Measurements from ENCODE around the gene VPS26C. TPM values are rescaled to one million over a fixed set of nuclear protein-coding genes. Genes with fewer than 3 reads are reported as not detected.
"Not testable (repeated sequence)": the region's sequence is repeated elsewhere in the genome, so short reads cannot be mapped to it uniquely, and the experiment has no call there.

Gene VPS26C
- 63.6 and 95.0 TPM in 2 replicates for total RNA-seq (2014; rRNA removed; shearing (Covaris generic))

DNA sequence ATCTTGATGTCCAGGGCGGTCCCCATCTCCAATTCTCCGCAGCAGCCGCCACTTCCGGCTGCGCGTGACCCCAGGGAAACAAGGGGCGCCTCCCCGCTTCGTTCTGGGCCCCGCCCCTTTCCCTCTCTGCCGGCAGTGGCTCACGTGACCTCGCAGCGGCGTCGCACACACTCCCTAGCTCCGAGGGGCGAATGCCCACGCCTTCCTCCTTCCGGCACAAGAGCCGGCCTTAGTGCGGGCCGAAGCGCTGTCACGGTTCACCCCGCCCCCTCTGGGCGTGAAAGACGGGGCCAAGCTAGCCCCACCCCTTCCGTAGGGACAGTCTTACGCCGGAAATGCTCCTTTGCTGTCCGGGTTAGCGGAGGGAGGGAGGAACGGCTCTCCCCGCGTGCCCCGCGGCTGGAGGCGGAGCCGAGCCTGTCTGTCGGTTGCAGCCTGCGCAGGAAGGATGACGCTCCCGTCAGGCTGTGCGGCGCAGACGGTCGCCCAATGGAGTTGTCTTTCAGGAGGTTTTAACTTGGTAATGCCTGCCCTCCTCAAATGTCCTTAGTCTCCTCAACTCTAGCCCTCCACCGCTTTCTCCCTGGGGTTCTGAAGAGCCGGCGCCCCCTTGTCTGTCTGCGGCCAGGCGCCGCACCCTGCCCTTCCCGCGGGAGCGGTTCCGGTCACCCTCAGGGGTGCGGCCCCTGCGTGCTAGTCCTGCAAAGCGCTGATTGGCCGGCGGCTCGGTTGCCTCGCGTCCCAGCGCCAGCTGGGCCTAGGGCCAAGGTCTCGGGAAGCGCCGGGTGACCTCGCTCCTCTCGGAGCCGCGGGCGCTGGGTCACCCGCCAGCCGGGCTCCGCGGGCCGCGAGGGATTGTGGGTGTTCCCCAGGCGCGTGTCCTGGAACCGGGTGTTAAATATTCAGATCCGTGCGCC, at the start of gene VPS26C:
Gene VPS26C, minus strand, starts transcription at position 66 of the 917 bp plus-strand sequence. Its CDS starts 40 bp downstream, at position 26.
- DNase-seq (ENCODE audit: low spot score) = peak; percentile 100

DNA sequence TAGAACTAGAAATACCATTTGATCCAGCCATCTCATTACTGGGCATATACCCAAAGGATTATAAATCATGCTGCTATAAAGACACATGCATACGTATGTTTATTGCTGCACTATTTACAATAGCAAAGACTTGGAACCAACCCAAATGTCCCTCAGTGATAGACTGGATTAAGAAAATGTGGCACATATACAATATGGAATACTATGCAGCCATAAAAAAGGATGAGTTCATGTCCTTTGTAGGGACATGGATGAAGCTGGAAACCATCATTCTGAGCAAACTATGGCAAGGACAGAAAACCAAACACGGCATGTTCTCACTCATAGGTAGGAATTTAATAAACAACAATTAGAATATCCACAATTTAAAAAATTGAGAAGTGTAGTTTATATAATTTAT, 48.9 kb upstream of the VPS26C start:
- DNase-seq (ENCODE audit: low spot score) = not testable (repeated sequence)

GRCh38 chr21:37300114-37300751, 33.1 kb upstream of the VPS26C start:
- no peak for DNase-seq (ENCODE audit: low spot score)

DNA sequence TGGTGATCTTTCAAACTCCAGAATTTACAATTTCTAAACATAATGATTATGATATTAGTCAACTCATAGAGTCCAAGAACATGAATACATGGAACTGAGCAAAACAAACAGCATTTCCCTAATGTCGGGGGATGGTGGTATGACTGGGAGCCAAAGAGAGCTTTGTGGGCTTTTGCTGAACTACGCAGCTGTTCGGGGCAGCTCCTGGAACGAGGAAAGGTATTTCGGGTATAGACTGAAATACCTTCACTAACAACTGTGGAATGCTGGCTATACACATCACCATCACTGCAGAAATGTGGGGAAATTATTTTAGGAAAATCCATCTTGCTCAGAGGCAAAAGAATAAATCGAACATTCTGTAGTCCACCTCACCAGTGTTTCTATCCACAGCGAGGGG, 30.2 kb upstream of the VPS26C start:
- no peak for DNase-seq (ENCODE audit: low spot score)

- DNase-seq (ENCODE audit: low spot score) = no peak
Measured at GRCh38 chr21:37294679-37295078, 27.5 kb upstream of the VPS26C start.

GRCh38 chr21:37292941-37293340, 25.8 kb upstream of the VPS26C start:
- no peak for DNase-seq (ENCODE audit: low spot score)

DNA sequence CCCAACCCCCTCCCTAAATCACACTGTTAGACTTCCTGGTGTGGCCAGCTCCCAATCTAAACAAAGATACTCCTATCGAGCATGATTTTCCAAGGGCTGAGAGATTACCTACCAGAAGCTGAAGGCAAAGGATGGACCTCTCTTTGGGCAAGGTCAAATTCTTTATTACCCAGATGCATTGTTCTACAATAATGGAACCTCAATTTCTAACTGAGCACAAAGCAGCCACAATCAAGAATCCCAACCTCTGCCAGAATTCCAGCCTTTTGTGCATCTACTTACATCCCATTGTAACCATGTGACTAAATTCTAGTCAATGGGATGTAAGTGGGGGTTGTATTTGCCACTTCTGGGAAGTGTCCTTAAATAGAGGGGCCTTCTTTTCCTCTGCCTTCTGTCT, 24.9 kb upstream of the VPS26C start:
- no peak for DNase-seq (ENCODE audit: low spot score)

DNA sequence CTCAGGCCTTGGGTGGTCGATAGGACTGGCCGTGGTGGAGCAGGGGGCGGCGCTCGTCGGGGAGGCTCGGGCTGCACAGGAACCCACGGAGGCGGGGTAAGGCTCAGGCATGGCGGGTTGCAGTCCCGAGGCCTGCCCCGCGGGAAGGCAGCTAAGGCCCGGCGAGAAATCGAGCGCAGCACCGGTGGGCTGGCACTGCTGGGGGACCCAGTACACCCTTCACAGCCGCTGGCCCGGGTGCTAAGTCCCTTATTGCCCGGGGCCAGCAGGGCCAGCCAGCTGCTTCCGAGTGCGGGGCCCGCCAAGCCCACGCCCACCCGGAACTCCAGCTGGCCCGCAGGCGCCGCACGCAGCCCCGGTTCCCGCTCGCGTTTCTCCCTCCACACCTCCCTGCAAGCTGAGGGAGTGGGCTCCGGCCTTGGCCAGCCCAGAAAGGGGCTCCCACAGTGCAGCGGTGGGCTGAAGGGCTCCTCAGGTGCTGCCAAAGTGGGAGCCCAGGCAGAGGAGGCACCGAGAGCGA, 16.1 kb upstream of the VPS26C start:
- DNase-seq (ENCODE audit: low spot score) = not testable (repeated sequence)

- DNase-seq (ENCODE audit: low spot score) = not testable (repeated sequence)
Measured at GRCh38 chr21:37282602-37283001, 15.5 kb upstream of the VPS26C start.

GRCh38 chr21:37281993-37282392, 14.9 kb upstream of the VPS26C start:
- no peak for DNase-seq (ENCODE audit: low spot score)

- no peak for DNase-seq (ENCODE audit: low spot score)
Measured at GRCh38 chr21:37281579-37281978, 14.4 kb upstream of the VPS26C start.

- not testable (repeated sequence) for DNase-seq (ENCODE audit: low spot score)
Measured at GRCh38 chr21:37279271-37279670, 12.1 kb upstream of the VPS26C start.

DNA sequence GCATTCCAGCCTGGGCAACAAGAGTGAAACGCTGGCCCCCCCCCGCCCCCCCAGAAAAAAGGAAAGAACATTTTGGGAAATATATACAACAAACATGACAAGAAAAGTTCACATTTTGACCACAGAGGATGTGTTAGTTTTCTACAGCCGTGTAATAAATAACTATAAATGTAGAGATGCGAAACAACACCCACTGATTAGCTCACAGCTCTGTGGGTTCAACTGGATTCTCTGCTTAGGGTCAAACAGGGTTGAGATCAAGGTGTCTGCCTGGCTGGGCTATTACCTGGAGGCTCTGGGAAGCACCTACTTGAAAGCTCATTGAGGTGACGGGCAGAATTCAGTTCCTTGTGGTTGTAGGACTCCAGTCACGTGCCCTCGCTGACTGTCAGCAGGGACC, 11.1 kb upstream of the VPS26C start:
- DNase-seq (ENCODE audit: low spot score) = no peak

DNA sequence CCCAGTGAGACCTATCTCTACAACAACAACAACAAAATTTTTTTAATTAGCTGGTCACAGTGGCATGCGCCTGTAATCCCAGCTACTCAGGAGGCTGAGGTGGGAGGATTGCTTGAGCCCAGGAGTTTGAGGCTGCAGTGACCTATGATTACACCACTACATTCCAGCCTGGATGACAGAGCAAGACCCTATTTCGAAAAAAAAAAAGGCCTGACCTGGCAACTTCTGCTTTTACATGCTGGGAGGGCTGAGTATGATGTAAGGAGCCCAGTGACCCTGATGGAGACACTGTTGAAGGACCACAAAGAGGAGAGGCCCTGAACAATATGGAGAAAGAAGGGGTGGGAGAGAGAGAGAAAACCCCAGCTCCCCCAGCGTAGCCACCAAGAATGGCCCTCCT, 9.2 kb upstream of the VPS26C start:
- DNase-seq (ENCODE audit: low spot score) = no peak

DNA sequence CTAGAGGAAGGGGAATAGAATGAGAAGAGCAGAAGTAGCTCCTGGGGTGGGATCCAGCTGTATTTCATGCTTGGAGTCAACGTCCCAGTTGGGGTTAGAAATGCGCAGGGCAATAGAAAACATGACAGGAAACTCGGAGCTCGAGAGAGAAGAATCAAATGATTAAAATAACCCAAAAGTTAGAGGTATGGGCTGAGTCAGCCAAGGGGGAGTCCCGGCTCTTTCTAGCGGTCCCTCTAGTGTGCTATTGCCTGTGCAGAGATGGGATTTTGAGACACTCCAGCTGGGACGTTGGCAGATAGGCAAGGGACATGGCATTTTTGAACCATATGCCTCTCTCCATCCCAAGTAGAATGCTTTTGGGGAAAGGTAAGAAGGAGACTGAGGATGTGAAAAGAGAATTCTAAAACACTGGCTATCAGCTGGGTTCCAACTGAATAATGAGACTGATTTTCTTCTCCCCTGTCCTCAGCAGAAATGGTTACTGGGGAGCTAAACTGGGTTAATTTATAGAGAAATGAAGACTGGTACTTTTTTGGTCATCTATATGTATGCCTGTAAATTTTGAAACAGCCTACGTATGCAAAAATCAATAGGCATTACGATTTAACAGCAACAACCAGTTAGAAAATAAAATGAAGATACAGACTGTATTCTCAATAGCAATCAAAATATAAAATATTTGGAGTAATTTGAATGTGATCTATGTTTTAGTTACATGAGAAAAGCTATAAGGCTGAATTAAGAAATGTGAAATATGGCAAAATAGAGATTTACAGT, 7.0 kb upstream of the VPS26C start:
- no peak for DNase-seq (ENCODE audit: low spot score)

DNA sequence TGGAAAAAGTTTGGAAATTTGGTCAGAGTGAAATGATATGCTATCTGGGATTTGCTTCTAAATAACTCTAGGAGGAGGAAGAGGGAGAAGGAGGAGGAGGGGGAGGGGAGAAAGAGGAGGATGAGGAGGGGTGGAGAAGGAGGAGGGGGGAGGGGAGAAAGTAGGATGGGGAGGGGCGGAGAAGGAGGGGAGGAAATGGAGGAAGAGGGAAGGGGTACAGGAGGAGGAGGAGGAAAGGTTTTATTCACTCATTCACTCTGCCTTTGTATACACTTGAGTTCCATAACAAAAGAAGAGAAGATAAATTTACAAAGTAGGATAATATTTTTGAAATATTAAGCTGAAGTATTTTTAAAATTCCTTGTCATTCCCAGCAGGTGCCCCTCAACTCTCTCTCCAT, 6.3 kb upstream of the VPS26C start:
- no peak for DNase-seq (ENCODE audit: low spot score)

GRCh38 chr21:37272897-37273296, 5.8 kb upstream of the VPS26C start:
- no peak for DNase-seq (ENCODE audit: low spot score)

GRCh38 chr21:37270576-37271365, 3.6 kb upstream of the VPS26C start:
- DNase-seq (ENCODE audit: low spot score) = no peak

GRCh38 chr21:37269481-37269880, 2.3 kb upstream of the VPS26C start:
- DNase-seq (ENCODE audit: low spot score) = no peak

DNA sequence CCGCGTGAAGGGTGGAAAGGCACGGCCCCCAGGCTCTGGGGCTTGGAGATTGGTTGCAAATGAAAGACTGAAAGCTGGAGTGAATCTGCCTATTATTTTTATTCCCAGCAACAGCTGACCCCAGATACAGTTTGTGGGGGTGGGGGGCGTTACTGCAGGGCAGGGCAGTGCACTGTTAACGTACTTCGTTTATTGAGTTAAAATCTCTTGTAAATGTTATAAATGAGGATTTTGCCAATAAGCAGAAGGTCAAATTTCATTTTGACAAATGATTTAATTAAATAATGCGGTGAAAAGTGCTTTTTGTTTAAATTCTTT, 1.0 kb upstream of the VPS26C start:
- DNase-seq (ENCODE audit: low spot score) = no peak

GRCh38 chr21:37266515-37267221, 466 bp downstream of the VPS26C start:
- DNase-seq (ENCODE audit: low spot score) = no peak
